D341Med (cell line): ENCODE results near the gene CYP4X1.
"Not testable (repeated sequence)": the region's sequence is repeated elsewhere in the genome, so short reads cannot be mapped to it uniquely, and the experiment has no call there.

Experiments
- DNase-seq: peaks from one replicate; pipeline ENCODE4 v3.0.0; 2012; ENCODE audit warnings: low spot score

Gene CYP4X1

GRCh38 chr1:47069509-47069908 lies 46.0 kb downstream of the CYP4X1 start:
- not testable (repeated sequence) for DNase-seq

DNA sequence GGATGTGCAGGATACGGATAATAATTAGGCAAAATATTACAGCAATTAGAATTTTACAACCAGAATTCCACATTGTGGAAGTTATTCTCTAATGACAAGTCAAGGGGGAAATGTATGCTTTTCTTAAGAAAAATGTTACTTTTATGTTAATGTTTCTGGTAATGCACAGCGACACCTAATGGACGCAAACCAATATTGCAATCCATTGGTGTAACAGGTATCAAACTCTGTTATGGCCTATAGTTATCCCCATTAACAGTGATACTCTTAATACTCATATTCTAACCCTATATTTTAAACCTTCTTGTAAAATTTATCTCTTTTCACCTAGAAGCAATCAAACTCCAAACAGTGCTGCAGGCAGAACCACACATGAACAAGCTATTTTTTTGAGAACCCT lies 65.9 kb downstream of the CYP4X1 start:
- DNase-seq = not testable (repeated sequence)

DNA sequence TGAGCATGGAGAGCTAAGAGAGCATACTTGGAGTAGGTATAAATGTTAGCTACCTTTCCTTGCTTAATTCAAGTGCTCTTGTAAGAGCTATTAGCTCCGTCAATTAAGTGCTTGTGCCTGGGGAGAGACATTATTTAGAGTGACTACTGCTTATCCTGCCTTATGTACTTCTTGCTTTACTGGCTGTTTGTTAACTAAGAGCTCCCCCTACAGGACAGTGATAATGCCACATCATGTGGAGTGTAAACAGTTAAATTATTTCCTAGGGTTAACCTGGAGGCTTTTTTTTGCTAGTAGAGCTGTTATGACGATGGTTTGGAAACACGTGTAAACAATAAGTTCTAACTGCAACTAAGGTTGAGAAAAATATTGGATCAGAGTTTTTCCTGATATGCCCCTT lies 68.0 kb downstream of the CYP4X1 start:
- not testable (repeated sequence) for DNase-seq
